Body of pancreas (tissue), 4 donors: Measurements from ENCODE around the gene ADGRD2. TPM values are rescaled to one million over a fixed set of nuclear protein-coding genes. Genes with fewer than 3 reads are reported as not detected.

Experiments used
- ATAC-seq: fragments of 150-250 bp; one replicate; pipeline ENCODE4 v1.9.1; 2016
- DNase-seq, 4 donors: peaks; one replicate each; pipeline ENCODE4 v3.0.0-alpha.2; 2019
- H3K27ac ChIP-seq, 4 donors: fragments of 200-600 bp; sonication (generic); 1 replicate in 3 of 4; 2 replicates in 1 of 4; pipeline versions ENCODE4 v1.5.1 to v1.6.1; 2016 to 2019; ENCODE audit warnings: mild to moderate bottlenecking in 1 of 4, mixed read lengths in 1 of 4, moderate library complexity in 1 of 4
- H3K27me3 ChIP-seq, 2 donors: fragments of 200-600 bp; sonication (generic); one replicate each; pipeline ENCODE4 v1.6.0; 2016; ENCODE audit warnings: mild to moderate bottlenecking in 1 of 2
- H3K36me3 ChIP-seq, 2 donors: fragments of 200-600 bp; sonication (generic); replicated peaks in 1 of 2; 2 replicates each; pipeline ENCODE4 v1.5.1; 2016; ENCODE audit warnings: low read depth in 2 of 2; ENCODE audit not compliant: insufficient read depth in 1 of 2
- H3K4me1 ChIP-seq: fragments of 200-600 bp; sonication (generic); one replicate; pipeline ENCODE4 v1.6.0; 2016
- H3K4me3 ChIP-seq, 2 donors: fragments of 200-600 bp; sonication (generic); 1 replicate in 1 of 2; 2 replicates in 1 of 2; pipeline ENCODE4 v1.5.1; 2016 to 2019
- H3K9me3 ChIP-seq, 3 donors: fragments of 200-600 bp; sonication (generic); 1 replicate in 2 of 3; 2 replicates in 1 of 3; pipeline ENCODE4 v1.5.1; 2016
- POLR2A ChIP-seq, 3 donors: fragments of 450-650 bp; IDR thresholded peaks; one replicate each; pipeline ENCODE4 v1.6.1; 2016; ENCODE audit warnings: antibody characterized with exemption in 3 of 3, mild to moderate bottlenecking in 2 of 3
- WGBS, 2 donors: methylation state at CpG; one replicate each; pipeline ENCODE4 v1.1.5; 2017; 5-methylcytosine and 5-hydroxymethylcytosine counted together
- intact Hi-C: fragments of 100-400 bp; cut with DNase I; formaldehyde crosslinking; loops from one replicate; pipeline ENCODE4 v1.15.1; 2023
- total RNA-seq, 2 donors: library from RNA; depleted of rRNA; stranded (reverse); fragments of >200 nt; gene quantifications; one replicate each; pipeline ENCODE4 v1.1.0, GENCODE V29; 2016
- TF ChIP-seq, protein P1 (sequence below), 7 experiments: fragments of 450-650 bp in 4 of 7; fragments of 200-600 bp in 3 of 7; sonication (generic) in 3 of 7; IDR thresholded peaks; one replicate each; pipeline ENCODE4 v1.5.1; 2016 to 2019; ENCODE audit warnings: antibody characterized with exemption in 7 of 7

Gene ADGRD2
- total RNA-seq, 2 donors from 2014 or later = not detected

GRCh38 chr9:124500028-124500795 is 50.0 kb downstream of the ADGRD2 start:
- WGBS, 2 donors = 81 to 87% methylated on average over 28 to 34 of the region's 40 CpGs
- no peak overlapping the region for H3K4me3 ChIP-seq
- no peaks in the 10 kb centered on the region for H3K9me3 ChIP-seq
- ATAC-seq = no peak
- H3K4me1 ChIP-seq = peaks cover 19% of the 10 kb centered on the region
- H3K27ac ChIP-seq = no peak overlapping the region
- peaks cover 0 to 20% of the 10 kb centered on the region in 2 donors for H3K27me3 ChIP-seq
- H3K36me3 ChIP-seq = no peaks in the 10 kb centered on the region
- TF ChIP-seq, protein P1, sequence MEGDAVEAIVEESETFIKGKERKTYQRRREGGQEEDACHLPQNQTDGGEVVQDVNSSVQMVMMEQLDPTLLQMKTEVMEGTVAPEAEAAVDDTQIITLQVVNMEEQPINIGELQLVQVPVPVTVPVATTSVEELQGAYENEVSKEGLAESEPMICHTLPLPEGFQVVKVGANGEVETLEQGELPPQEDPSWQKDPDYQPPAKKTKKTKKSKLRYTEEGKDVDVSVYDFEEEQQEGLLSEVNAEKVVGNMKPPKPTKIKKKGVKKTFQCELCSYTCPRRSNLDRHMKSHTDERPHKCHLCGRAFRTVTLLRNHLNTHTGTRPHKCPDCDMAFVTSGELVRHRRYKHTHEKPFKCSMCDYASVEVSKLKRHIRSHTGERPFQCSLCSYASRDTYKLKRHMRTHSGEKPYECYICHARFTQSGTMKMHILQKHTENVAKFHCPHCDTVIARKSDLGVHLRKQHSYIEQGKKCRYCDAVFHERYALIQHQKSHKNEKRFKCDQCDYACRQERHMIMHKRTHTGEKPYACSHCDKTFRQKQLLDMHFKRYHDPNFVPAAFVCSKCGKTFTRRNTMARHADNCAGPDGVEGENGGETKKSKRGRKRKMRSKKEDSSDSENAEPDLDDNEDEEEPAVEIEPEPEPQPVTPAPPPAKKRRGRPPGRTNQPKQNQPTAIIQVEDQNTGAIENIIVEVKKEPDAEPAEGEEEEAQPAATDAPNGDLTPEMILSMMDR (IDR thresholded peaks at IDR 0.05) = no peak
- TF ChIP-seq POLR2A (IDR thresholded peaks at IDR 0.05) = no peak
- DNase-seq = no peak
- intact Hi-C loops = no loop called here

DNA sequence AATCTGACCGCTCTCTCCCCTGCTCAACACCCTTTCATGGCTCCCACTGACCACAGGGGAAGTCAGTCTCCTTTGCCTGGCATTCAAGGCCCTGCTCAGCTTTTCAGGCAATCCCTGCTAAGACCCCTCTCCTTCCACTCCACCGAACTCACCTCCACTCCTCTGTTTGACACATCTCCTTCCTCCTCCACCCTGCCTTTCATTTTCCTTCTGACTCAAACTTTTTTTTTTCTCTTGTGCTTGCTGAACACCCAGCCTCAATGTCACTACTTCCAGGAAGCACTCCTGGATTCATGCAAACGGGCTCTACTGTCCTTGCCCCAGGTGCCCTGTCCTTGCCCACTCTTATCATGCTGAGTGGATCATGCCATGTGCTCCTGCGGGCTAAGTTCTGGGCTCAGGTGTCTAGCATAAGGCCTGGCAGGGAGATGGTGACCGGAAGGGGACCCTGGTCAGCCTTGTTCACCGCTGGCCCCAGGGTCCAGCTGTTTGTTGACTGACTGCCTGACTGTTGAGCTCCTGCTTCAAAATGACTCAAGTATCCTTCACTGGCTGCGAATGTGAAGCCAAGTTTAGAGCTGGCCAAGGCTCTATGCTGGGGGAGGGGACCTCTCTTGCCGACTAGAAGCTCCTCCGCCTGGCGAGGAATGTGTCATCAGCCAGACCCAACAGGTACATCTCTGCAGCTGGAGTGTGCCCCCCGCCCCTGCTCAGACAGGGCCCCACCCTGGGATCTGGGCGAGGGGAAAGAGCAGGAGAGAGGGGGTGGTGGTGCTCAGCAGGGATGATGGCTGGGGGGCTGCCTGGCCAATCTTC is 50.8 kb downstream of the ADGRD2 start:
- H3K9me3 ChIP-seq = no peaks in the 10 kb centered on the region
- intact Hi-C loops = no loop called here
- DNase-seq = no peak
- no peak for ATAC-seq
- H3K4me1 ChIP-seq = peaks cover 19% of the 10 kb centered on the region
- H3K36me3 ChIP-seq = no peaks in the 10 kb centered on the region
- TF ChIP-seq, protein P1 (IDR thresholded peaks at IDR 0.05) = no peak
- no peak for TF ChIP-seq POLR2A (IDR thresholded peaks at IDR 0.05)
- peaks cover 0 to 20% of the 10 kb centered on the region in 2 donors for H3K27me3 ChIP-seq
- WGBS, 2 donors = 55 to 65% methylated on average over 5 to 12 of the region's 12 CpGs
- no peak overlapping the region for H3K27ac ChIP-seq
- H3K4me3 ChIP-seq = no peak overlapping the region

- no peak for ATAC-seq
- intact Hi-C loops = no loop called here
- no peak overlapping the region for H3K27ac ChIP-seq
- no peak for DNase-seq
- H3K27me3 ChIP-seq = peaks cover 0 to 20% of the 10 kb centered on the region in 2 donors
- 55 to 72% methylated on average over 11 of the region's 11 CpGs for WGBS, 2 donors
- H3K9me3 ChIP-seq = no peaks in the 10 kb centered on the region
- H3K36me3 ChIP-seq = no peaks in the 10 kb centered on the region
- H3K4me3 ChIP-seq = no peak overlapping the region
- TF ChIP-seq, protein P1 (IDR thresholded peaks at IDR 0.05) = no peak
- H3K4me1 ChIP-seq = peaks cover 19% of the 10 kb centered on the region
These were observed 51.6 kb downstream of the ADGRD2 start for GRCh38 chr9:124501771-124502320.

DNA sequence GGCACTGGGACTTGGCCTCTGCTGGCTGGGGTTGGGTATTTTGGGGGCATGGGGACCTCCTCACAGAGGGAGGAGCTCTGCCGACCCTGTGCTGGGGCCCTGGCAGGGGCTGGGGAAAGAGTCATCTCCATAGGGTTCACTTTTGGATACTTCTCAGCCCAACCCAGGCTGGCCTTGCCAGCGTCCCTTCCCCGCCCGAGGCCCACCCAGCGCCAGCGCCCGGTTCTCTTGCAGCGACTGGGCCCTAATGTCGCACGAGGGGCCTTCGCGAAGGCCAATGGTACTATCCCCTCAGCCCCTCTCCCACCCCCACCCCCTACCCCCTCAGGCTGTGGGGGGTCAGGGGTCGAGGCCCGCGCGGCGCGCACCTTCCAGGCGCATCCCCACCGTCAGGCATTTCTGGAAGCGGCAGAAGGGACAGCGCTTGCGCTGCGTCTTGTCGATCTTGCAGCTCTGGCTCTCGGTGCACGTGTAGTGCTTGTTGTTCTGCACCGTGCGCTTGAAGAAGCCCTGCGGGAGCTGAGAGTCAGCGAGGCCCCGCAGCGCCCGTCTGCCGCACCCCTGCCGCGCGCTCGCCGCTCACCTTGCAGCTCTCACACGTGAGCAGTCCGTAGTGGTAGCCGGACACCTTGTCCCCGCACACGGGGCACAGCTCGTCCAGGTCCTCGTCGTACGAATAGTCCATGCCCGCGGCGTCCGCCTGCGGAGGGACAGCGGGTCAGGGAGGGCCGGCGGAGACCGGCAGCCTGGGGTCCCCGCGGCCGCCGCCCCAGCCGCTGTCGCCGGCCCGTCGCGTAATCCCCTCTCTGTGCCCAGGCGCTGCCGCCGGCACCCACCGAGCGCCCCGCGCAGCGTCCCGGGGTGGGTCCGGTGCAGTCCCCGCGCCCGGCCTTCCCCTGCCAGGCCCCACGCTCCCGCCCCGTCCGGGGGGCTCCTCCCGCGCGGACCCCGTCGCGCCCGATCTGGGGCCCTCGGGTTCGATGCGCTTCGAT is 52.8 kb downstream of the ADGRD2 start:
- Histone ChIP-seq H3K27ac (no peak overlapping the region), H3K4me3 (no peak overlapping the region), H3K27me3 (peaks cover 0 to 20% of the 10 kb centered on the region in 2 donors), H3K9me3 (no peaks in the 10 kb centered on the region), H3K4me1 (peaks cover 19% of the 10 kb centered on the region), H3K36me3 (no peaks in the 10 kb centered on the region)
- TF ChIP-seq POLR2A (IDR thresholded peaks at IDR 0.05) = no peak
- TF ChIP-seq, protein P1 (IDR thresholded peaks at IDR 0.05) = no peak
- intact Hi-C loops = no loop called here
- no peak for DNase-seq
- WGBS, 2 donors = 8 to 10% methylated on average over 8 to 93 of the region's 96 CpGs
- no peak for ATAC-seq
